Heart left ventricle (tissue), 16 donors: ENCODE data around the gene FOXRED1. TPM values are rescaled to one million over a fixed set of nuclear protein-coding genes. Genes with fewer than 3 reads are reported as not detected.

Experiments used
- ATAC-seq, 4 donors: fragments of 200-7000 bp; cut with Tn5 transposase; one replicate each; pipeline ENCODE4 v1.9.1; 2020 to 2022; ENCODE audit warnings: moderate library complexity in 4 of 4, mild to moderate bottlenecking in 3 of 4, moderate number of reproducible peaks in 1 of 4
- DNase-seq, 5 donors: peaks; one replicate each; pipeline ENCODE4 v3.0.0-alpha.2; 2020
- H3K27ac ChIP-seq, 12 donors: fragments of 200-600 bp; sonication (generic) in 4 of 12; one replicate each; pipeline versions ENCODE4 v1.5.0 to v1.8.0; 2016 to 2022; ENCODE audit warnings: mild to moderate bottlenecking in 2 of 12
- H3K27me3 ChIP-seq, 9 donors: fragments of 200-600 bp; sonication (generic) in 2 of 9; one replicate each; pipeline versions ENCODE4 v1.5.1 to v1.8.0; 2016 to 2022; ENCODE audit warnings: mild to moderate bottlenecking in 3 of 9
- H3K36me3 ChIP-seq, 9 donors: fragments of 200-600 bp; sonication (generic) in 2 of 9; one replicate each; pipeline versions ENCODE4 v1.5.0 to v1.8.0; 2018 to 2022; ENCODE audit warnings: mild to moderate bottlenecking in 2 of 9
- H3K4me1 ChIP-seq, 12 donors: fragments of 200-600 bp; sonication (generic) in 4 of 12; one replicate each; pipeline versions ENCODE4 v1.5.0 to v1.8.0; 2016 to 2022; ENCODE audit warnings: mild to moderate bottlenecking in 3 of 12
- H3K4me3 ChIP-seq, 12 donors: fragments of 200-600 bp; sonication (generic) in 4 of 12; one replicate each; pipeline versions ENCODE4 v1.5.0 to v1.8.0; 2017 to 2022; ENCODE audit warnings: mild to moderate bottlenecking in 9 of 12, moderate library complexity in 4 of 12
- H3K9me3 ChIP-seq, 12 donors: fragments of 200-600 bp; sonication (generic) in 4 of 12; one replicate each; pipeline versions ENCODE4 v1.5.0 to v1.8.0; 2016 to 2022; ENCODE audit warnings: mild to moderate bottlenecking in 1 of 12
- POLR2A ChIP-seq, 2 donors: fragments of 450-650 bp; IDR thresholded peaks; one replicate each; pipeline ENCODE4 v1.6.1; 2017; ENCODE audit warnings: antibody characterized with exemption in 2 of 2, mild to moderate bottlenecking in 2 of 2, moderate library complexity in 2 of 2
- WGBS, 4 donors: extraction: QIAGEN DNeasy Blood & Tissue Kit in 2 of 4; methylation state at CpG; one replicate each; pipeline versions ENCODE4 v1.1.5 to v1.1.7; 2013 to 2018; 5-methylcytosine and 5-hydroxymethylcytosine counted together
- intact Hi-C, 10 donors: fragments of 100-400 bp; cut with DNase I; formaldehyde crosslinking; loops; one replicate each; pipeline versions ENCODE4 v1.11.1 to v1.14.2; 2022
- polyA plus RNA-seq, 2 donors: library from polyadenylated mRNA; stranded (reverse); fragments of 200-250 nt; gene quantifications; one replicate each; pipeline ENCODE4 v1.2.3, GENCODE V29; 2013
- total RNA-seq, 9 donors: library from RNA; depleted of rRNA in 2 of 9; stranded (reverse); fragments of >200 nt in 2 of 9; fragmentation: NEBNext Ultra II Directional in 3 of 9; extraction: Animal tissue kit (Norgen Biotek cat#: 25700) in 3 of 9; gene quantifications; one replicate each; pipeline versions ENCODE4 v1.1.0 to v1.2.4, GENCODE V29; 2016 to 2023
- TF ChIP-seq, protein P1 (sequence below), 12 donors: fragments of 200-600 bp; sonication (generic) in 4 of 12; IDR thresholded peaks; one replicate each; pipeline versions ENCODE4 v1.5.0 to v1.8.0; 2018 to 2022; ENCODE audit warnings: antibody characterized with exemption in 12 of 12, mild to moderate bottlenecking in 5 of 12
- donor health status: ischemic (EF 13 %, LVEDD 7.1; RV severe dilation, severe dysfunction).
- donor health status: healthy with polysubstance abuse.
- donor health status: DM: no; HTN: yes; CAD: no.
- donor health status: DM: no; HTN: no; CAD: no.
- donor health status: ischemic (EF 25% LVEDD 6.9; RV normal size, moderate dysfunction).
- donor health status: ischemic (EF 25% LVEDD 5.7; RV mildly dilated, moderate dysfunction).
- donor health status: healthy.
- donor health status: DM: yes; HTN: yes; CAD: no.
- donor health status: ischemic (EF 35%, LVEDD 5.7; RV mildly dilated, moderate dysfunction).
- donor health status: nonischemic (EF 11% LVEDD 7.7; RV severe dilation, severe dysfunction).
- donor health status: DM: yes; HTN: yes; CAD: no.
- donor health status: PGD.
- donor health status: ischemic (EF 29% LVEDD 5.4; RV normal size, mild dysfunction).
- donor health status: nonischemic (EF 23%, LVEDD 6.1; RV moderate dilation, normal function).

FOXRED1 gene
- total and polyA plus RNA-seq, 11 donors, result 22.0 to 49.1 (median 32.2) TPM

DNA sequence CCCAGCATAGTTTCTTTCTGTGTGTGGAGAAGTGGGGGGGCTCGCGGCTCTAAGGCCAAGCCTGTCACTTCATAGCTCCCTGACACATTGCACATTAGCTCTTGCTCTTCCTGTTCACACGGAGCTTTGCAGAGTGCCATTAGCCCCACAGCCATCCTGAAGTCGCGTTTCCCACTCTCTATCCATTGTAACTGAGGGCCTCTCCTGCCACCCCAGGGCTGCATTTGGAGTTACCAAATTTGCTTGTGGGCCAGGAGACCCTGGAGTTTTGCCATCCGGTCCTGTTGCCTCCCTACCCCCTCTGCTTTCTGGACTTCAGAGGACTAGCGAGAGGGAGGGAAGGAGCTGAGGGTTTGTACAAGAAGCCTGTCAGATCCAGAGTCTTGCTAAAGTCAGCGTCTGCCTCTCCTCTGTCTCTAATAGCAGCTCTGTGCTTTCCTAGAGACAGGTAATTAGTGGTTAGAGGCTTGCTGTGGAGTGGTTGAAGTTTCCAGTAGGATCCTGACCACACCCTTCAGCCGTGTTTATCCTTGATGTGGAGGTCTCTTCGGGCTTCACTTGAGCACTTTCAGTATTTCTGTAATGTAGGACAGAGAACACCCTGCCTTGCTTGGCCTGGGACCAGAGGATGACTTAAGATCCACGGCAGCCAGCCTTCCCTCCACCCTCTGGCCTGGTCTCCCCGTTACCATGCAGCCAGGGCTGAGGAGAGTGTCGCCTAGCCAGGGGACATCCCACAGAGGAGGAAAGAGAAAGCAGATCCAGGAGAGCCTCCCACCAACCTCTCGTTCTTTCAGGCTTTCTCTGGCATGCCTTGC lies 49.0 kb downstream of the FOXRED1 start:
- intact Hi-C loops, result loop anchor here in 9 of 10 donors (5.0 to 10.0 kb wide), 9 partner anchors 39 to 1027 kb away; partner anchors contain the start of gene ST3GAL4 (in 4 of the 9)
- H3K4me1 ChIP-seq, result peaks cover 7 to 45% (median 27%) of the 10 kb centered on the region in 12 donors
- ATAC-seq, result peak; percentile 86 to 93 (median 92)

GRCh38 chr11:126318574-126319373 lies 49.8 kb downstream of the FOXRED1 start:
- H3K36me3 ChIP-seq, result peaks cover 0 to 17% (median 0%) of the 10 kb centered on the region in 9 donors
- H3K4me3 ChIP-seq, result peak overlapping the region in 6 of 12 donors; percentile 3 to 44 (median 22)
- intact Hi-C loops, result loop anchor here in 9 of 10 donors (5.0 to 10.0 kb wide), 9 partner anchors 39 to 1026 kb away; partner anchors contain the start of gene ST3GAL4 (in 4 of the 9)
- WGBS, 4 donors, result 49 to 68% (median 57%) methylated on average over 8 to 9 of the region's 9 CpGs
- DNase-seq (peak in 4 of 5 donors; percentile 59 to 73 (median 62)), ATAC-seq (peak; percentile 60 to 89 (median 86))
- H3K27me3 ChIP-seq, result no peaks in the 10 kb centered on the region
- H3K9me3 ChIP-seq, result no peaks in the 10 kb centered on the region
- H3K4me1 ChIP-seq, result peaks cover 7 to 45% (median 27%) of the 10 kb centered on the region in 12 donors
- peak overlapping the region; percentile 73 to 93 (median 82) for H3K27ac ChIP-seq
- peak in 1 of 2 donors; percentile 19 for TF ChIP-seq POLR2A (IDR thresholded peaks at IDR 0.05)
- TF ChIP-seq, protein P1, sequence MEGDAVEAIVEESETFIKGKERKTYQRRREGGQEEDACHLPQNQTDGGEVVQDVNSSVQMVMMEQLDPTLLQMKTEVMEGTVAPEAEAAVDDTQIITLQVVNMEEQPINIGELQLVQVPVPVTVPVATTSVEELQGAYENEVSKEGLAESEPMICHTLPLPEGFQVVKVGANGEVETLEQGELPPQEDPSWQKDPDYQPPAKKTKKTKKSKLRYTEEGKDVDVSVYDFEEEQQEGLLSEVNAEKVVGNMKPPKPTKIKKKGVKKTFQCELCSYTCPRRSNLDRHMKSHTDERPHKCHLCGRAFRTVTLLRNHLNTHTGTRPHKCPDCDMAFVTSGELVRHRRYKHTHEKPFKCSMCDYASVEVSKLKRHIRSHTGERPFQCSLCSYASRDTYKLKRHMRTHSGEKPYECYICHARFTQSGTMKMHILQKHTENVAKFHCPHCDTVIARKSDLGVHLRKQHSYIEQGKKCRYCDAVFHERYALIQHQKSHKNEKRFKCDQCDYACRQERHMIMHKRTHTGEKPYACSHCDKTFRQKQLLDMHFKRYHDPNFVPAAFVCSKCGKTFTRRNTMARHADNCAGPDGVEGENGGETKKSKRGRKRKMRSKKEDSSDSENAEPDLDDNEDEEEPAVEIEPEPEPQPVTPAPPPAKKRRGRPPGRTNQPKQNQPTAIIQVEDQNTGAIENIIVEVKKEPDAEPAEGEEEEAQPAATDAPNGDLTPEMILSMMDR (IDR thresholded peaks at IDR 0.05), result no peak

More for the DNA sequence above, 49.0 kb downstream of the FOXRED1 start:
- H3K4me3 ChIP-seq, result peak overlapping the region in 7 of 12 donors; percentile 6 to 44 (median 17)
- 29 to 63% (median 31%) methylated on average over 9 to 14 of the region's 14 CpGs for WGBS, 4 donors
- H3K9me3 ChIP-seq, result no peaks in the 10 kb centered on the region
- TF ChIP-seq, protein P1 (IDR thresholded peaks at IDR 0.05), result peak in 1 of 12 donors; percentile 12
- no peak for TF ChIP-seq POLR2A (IDR thresholded peaks at IDR 0.05)
- no peaks in the 10 kb centered on the region for H3K27me3 ChIP-seq
- DNase-seq, result peak; percentile 79 to 88 (median 83)
- peaks cover 0 to 16% (median 4%) of the 10 kb centered on the region in 9 donors for H3K36me3 ChIP-seq
- peak overlapping the region; percentile 73 to 93 (median 82) for H3K27ac ChIP-seq

- Histone ChIP-seq H3K36me3 (peaks cover 0 to 15% (median 0%) of the 10 kb centered on the region in 9 donors), H3K4me3 (no peak overlapping the region), H3K27ac (peak overlapping the region; percentile 73 to 93 (median 82)), H3K4me1 (peaks cover 7 to 41% (median 27%) of the 10 kb centered on the region in 12 donors), H3K27me3 (no peaks in the 10 kb centered on the region), H3K9me3 (no peaks in the 10 kb centered on the region)
- DNase-seq (no peak), ATAC-seq (no peak)
- 65 to 89% (median 78%) methylated on average over 4 to 5 of the region's 5 CpGs for WGBS, 4 donors
- TF ChIP-seq POLR2A (IDR thresholded peaks at IDR 0.05), result no peak
- TF ChIP-seq, protein P1 (IDR thresholded peaks at IDR 0.05), result no peak
- intact Hi-C loops, result loop anchor here in 9 of 10 donors (5.0 to 10.0 kb wide), 9 partner anchors 38 to 1025 kb away; partner anchors contain the start of gene ST3GAL4 (in 4 of the 9)
Observed at GRCh38 chr11:126319374-126319740, 50.4 kb downstream of the FOXRED1 start.
